ENCODE measurements around the gene GRAMD2A.

GRCh38 chr15:72160696-72161245 lies 36.8 kb downstream of the GRAMD2A start:
- no peak for TF ChIP-seq CTCF (IDR thresholded peaks at IDR 0.05)
- no peak for TF ChIP-seq ZFX (IDR thresholded peaks at IDR 0.05; ENCODE audit: borderline replicate concordance)

Data from 22Rv1 (cell line).